HG02943 (cell line): ENCODE data around the gene HOXC9.

Experiments
- ATAC-seq: cut with Tn5 transposase; IDR thresholded peaks from one replicate; pipeline ENCODE4 v1.9.1; 2021; ENCODE audit warnings: mild to moderate bottlenecking, low read depth, moderate library complexity; ENCODE audit not compliant: unreplicated experiment

Gene HOXC9

DNA sequence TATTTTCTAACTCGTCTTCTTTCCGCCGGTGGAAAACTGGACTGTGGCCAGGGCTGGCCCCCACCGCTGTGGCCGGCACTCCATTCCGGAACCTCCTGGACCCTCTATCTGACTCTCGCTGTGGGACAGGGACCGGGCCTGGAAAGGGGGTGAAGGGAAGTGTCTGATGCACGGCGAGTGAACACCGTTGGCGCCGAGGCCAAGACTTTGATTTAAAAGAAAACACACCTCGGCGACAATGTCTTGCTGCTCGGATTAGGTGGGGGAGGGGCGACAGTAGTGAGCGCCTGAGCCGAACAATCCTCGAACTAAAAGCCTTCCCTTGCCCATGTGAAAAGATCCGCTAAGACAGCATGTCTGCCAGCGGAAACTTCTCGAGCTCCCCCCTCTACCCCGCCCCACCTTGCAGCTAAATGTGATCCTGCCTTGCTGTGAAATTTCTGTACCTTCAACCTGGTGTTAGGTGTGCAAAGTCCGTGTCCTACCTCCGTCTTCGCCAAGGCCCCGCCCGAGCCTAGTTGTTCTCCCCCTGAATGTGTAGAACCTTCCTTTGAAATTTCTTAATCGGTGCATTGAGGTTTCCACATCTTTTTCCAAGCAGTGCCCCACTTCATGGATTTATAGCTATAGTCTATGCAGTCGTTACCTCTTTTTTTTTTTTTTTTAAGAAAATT, 24.3 kb upstream of the HOXC9 start:
- no peak for ATAC-seq

DNA sequence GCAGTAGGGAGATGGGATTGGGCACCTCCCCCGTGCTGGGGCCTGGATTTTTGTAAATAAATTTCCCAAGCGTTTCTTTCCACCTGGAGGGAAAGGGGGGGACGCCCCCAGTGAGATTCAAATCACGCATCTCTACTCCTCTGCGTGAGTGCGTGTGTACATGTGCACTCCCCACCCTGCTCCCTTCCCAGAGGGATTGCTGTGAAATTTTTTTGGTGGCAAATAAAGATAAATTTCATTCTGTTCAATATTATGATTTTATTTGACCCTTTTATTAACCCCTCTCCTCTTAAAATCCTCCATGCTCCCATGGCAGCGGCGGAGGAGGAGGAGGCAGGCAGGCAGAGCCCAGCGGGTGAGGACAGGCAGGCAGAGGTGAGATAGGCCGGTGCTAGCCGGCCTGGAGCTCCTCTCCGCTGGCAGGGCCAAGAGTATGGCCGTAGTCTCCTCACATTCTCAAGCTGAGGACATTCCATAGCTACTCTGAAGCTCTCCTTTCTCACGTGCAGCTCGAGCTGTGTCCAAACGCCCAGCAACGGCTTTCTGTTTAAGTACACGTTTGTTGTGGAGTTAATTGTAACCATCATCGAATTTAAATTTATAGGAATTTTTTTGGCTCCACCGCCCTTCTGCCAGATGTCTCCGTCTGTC, 23.7 kb upstream of the HOXC9 start:
- ATAC-seq: no peak

DNA sequence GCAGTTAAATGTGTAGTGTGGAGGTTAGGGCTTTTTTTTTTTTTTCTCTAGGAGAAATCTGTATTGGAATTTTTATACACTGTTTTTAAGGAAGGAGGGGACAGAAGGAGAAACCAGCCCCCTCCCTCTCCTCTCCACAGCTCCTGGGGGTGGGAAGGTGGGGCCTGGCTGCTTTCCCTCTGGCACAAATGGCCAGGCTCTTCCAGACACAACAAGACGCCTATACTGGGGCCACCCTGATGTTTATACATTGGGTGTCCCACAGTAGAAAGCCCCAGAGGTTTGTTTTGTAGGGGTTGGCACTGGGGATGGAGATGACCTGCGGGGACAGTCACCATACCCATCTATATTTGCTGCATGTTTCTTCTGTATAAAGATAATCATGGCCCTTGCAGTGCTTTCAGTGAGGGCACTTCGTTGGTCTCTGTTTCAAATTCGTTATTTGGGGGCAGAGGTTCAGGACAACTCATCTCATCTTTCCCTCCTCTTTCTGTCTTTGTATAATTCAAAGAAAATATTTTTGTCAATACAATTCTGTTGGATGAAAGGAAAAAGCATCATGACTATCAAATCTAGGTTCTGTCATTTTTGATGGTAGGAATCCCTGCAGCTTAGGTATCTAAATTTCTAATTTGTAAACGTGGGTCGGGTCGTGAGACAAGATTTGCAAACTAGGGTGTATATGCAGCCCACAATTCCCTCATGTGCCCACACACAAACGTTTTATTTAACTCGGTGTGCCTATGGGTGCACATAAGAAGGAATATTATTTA, 23.0 kb upstream of the HOXC9 start:
- ATAC-seq: no peak

DNA sequence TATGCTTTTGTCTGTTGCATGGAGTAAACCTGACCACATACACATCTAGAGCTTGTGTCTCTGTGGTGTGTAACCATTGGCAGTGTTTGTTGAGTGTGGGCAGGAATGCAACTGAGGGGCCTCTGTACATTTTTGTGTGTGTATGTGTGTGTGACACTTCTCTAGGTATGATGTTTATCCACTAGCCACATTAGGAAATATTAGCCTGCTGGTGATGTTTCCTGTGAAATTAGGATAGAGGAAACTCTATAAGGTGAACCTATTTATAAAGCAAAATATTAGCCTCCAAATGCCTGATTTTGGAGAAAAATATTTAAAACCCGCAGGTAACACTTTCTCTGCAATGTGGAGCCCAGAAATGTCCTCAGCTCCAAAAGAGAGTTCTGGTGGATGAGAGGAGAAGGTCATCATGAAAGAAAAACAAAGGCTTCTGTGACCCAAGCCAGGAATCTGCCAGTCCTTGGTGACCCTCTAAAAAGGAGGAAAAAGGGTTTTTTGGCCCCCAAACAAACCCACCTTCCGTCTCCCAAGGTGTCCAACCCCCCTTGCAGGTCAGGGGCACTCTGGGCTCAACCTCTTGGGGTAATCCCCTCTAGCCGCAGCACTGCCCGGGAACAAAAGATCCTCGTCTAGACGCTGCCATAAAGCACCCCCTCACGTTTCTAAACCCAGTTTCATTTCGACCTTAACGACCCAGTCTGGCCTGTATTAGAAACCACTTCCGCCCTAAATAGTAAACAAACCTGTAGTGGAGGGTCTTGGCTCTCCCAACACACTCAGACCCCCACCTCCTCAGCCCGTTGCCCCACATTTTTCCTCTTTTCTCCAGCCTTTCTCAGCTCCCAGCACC, 22.1 kb upstream of the HOXC9 start:
- ATAC-seq: no peak

DNA sequence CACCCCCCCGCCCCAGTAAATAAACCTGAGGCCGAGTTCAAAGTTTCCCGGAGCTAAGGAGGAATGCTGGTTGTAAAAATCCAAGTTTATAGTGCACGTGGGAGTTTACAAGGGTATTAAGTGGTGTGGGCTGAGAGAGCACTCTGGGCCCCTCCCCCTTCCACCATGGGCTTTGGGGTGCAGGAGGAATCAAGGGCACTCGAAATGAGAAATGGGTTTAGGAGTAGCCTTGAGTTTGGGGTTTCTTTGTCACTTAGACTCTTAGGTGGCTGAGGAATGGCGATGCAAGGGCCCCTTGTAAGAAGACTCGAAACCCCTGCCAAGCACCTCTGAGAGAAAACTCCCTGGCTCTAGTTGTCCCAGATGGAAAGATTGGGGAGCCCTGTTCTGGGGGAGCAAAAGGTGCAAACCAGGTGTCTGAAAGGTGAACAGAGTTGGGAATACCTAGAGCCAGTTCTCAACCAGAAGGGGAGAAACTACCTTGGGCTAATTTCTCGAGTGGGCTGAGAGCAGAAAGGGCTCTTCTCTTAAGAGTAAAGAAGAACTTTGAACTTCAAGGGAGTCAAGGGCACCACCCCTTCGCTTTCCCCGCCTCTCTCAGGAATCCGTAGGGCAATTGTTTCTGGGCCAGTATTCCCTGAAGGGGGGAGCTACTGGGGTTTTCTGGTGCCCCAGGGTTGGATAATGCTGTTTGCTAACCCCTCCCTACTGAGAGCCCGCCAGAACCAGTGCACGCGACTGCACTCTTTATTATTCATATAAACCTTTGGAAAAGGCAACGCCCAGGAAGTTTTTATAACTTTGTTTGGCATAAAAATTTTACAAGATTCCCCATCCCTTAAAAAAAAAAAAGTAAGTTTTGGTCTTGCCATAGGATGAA, 21.2 kb upstream of the HOXC9 start:
- ATAC-seq: no peak

DNA sequence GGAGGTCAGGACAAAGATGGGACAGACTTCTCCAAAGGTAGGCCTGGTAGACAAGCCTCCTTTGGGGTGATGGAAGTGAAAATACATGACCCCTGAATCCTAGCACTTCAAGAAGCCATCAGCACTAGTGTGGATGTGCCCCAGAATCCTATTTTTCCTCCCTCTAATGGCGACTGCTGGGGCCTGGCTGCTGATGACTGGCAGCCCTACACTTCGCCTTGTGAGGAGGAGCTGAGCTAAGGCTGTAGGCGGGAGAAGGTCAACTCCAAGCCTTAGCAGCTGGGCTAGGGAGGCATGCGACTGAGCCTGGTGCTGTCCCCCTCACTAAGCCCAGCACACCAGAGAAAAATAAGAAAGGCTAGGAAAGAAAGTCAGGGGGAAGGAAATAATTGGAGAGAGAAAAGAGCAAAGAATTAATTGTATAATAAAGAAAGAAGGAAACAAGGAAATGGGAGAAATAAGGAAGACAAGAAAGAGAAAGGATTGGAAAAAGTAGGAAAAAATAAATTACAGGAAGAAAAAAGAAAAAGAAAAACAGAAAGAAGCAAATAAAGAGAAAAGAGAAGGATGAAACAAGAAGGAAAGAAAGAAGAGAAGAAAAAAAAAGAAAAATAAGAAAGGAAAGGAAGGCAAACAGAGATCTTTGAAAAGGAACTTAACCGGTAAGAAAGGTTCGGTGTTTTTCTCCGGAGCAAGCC, 19.7 kb upstream of the HOXC9 start:
- no peak for ATAC-seq

DNA sequence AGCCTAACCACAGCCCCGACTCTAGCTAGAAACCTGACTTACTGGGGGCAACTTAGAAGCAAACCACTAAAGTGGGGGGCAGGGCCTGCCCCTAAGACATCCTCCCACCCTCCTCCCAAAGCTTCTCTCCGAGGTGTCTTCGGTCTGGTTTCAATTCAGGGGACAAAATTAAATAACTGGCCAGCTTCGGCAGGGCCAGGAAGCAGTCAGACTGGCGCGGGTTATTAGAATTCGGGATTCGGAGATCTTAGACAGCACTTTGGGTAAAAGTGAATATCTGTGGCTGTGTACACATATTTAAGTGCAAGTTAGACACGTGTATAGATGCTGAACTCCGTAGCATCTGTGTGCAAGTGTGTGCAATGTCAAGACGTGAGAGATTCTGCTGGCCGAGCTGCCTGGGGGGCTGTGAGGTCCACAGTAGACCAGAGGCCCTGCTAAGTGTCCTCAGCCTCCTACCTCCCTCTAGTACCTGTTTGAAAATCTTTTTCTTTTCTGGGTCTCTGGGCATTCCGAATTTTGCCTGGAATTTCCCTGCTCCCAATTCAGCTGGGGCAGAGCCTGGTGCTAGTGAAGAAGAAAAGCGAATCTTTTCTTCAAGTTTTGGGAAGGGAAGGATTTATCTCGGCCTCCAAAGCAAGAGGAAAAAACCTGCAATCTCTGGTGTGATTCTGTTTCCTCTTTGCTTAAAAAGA, 19.0 kb upstream of the HOXC9 start:
- no peak for ATAC-seq

DNA sequence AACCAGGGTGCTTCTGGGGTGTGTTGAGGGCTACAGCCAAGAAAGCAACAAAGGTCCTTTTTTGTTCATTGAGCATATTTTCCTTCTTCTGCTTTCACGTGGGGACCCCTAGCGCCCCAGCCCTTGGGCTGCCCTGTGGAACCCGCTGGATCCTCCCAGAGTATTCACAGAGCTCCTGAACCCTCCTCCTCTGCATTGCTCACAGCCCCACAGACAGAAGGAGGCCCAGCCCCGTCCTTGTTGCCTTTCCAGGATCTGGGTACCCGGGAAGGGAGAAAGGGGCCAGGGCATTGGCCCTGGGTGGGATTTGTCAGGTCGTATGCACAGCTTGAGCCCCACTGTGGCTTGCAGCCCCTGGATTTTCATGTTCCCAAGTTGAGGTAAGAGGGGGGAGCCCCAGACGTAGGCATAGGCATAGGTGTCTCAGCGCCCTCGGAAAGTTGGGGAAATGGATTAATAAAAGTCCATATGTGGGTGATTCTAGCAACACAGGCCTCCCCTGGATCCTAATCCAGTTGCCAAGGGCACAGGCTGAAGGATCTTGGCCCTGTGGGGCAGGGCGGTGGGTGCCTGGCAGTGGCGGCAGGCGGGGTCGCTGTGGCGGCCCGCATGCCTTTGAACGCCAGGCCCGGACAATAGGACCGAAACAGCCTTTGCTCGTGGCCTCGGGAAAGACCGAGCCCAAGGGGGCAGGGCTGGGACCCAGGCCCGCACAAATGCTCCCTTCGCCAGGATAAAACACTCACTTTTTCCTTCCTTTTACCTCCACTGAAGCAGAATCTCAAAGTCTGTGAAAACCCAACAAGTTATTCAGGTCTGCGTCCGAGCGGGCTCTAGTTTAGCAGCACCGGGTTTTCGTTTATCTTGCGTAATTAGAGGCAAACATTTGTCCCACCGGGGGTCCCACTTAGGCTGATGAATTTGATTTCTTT, 18.1 kb upstream of the HOXC9 start:
- ATAC-seq: no peak

DNA sequence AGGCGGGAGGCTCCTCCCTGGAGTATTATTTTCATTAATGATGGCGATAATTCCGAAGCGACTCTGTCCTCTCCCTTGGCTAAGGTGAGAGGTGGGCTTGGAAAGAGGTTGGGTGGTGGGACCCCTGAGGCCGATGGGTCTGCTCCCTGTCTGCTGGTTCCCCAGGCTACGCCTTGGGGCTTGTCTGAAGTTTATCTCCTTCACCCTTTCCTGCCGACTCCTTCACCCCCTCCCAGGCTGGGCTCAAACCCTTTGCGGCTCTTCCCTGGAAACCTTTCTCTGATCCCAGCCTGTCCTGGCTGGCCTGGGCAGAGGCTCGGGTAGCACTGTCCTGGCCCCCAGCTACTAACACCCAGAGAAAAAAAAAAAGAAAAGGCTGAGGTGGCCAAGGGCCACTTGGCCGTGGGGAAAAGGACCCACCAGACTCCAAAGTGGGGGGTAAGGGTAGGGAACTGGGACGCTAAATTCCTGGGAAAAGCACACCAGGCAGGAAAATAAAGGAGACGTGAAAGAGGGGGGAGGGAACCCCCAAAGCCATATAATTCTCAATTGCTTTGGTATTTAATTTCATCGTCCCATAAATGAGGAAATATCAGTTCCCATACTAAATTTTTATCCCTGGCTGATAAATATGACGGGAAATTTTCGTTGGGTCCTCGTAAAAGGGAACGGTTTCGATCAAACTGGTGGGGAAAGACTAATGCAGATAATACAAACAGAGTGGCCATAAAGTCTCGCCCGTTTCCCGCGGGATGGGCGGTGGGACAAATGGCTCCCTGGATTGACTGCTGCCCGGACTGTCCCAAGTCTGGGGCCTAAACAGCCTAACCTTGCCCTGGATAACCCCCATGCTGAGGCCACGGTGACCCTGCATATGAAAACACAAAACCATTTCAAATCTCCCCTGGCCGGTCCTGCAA, 17.1 kb upstream of the HOXC9 start:
- ATAC-seq: no peak

DNA sequence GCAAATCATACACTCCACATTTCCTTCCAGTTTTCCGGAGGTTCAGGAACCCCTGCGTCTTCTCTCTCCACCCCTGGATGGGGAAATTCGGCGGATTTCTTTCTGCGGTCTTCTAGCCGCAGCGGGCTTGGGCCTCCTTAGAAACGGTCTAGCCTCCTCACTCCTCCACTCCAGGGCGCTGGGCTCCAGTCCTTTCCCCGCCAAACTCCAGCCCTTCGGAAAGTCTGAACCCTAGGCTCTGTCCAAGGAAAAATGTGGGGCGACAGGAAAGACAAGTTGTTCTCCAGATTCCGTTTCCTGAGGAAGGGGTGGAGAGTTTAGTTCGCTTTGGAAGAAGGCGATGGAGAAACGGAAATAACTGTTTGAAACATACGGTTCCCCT, 16.4 kb upstream of the HOXC9 start:
- ATAC-seq: no peak

DNA sequence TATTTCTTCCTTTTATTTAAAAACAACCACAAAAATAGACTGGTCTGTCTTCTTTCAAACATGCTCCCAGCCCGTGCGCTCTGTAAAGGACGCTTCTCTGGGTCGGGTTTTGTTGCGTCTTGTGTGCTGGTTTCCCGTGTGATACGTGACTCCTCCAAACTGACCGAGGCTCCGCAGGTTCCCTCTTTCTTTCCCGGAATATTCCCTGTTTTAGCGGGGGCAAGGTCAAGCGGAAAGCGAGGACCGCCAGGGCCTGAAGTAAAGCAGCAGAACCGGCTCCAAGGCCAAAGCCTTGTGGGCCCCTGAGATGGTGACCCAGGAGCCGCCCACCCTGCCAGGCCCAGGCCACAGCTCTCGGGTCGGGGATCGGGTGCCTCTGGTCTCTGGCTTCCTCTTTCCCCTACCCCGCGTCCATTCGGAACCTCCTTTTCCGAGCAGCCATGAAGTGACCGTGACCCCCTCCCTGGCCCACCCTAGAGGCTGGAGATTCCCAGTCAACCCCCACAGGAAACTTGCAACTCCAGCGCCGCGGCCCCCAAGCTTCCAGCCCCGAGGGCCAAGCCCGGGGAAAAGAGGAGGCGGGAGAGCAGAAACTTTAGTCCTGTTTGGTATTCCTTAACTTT, 15.9 kb upstream of the HOXC9 start:
- no peak for ATAC-seq

DNA sequence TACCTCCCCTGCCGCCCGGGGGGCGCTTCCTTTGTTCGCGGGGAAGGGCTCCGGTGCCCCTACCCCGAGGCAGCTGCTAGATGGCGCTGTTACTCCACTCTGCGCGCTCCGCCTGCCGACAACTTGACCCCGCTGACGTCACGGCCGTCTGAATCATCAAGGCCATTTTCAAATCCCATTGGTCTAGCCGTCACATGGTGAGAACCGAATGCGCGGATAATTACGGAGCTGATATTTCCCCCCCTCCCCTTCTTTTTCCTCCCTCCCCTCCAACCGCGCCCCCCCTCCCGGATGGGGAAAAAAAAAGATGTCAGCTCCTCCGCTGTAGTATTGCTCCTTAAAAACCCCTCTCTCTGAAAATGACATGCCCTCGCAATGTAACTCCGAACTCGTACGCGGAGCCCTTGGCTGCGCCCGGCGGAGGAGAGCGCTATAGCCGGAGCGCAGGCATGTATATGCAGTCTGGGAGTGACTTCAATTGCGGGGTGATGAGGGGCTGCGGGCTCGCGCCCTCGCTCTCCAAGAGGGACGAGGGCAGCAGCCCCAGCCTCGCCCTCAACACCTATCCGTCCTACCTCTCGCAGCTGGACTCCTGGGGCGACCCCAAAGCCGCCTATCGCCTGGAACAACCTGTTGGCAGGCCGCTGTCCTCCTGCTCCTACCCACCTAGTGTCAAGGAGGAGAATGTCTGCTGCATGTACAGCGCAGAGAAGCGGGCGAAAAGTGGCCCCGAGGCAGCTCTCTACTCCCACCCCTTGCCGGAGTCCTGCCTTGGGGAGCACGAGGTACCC, 14.9 kb upstream of the HOXC9 start, which contains the start of gene HOXC10:
TSS of gene HOXC10 (plus strand) at position 246 of the 791 bp plus-strand sequence. CDS start at position 360, 114 bp downstream.
- ATAC-seq: no peak

DNA sequence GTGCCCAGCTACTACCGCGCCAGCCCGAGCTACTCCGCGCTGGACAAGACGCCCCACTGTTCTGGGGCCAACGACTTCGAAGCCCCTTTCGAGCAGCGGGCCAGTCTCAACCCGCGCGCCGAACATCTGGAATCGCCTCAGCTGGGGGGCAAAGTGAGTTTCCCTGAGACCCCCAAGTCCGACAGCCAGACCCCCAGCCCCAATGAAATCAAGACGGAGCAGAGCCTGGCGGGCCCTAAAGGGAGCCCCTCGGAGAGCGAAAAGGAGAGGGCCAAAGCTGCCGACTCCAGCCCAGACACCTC, 14.3 kb upstream of the HOXC9 start:
- no peak for ATAC-seq

DNA sequence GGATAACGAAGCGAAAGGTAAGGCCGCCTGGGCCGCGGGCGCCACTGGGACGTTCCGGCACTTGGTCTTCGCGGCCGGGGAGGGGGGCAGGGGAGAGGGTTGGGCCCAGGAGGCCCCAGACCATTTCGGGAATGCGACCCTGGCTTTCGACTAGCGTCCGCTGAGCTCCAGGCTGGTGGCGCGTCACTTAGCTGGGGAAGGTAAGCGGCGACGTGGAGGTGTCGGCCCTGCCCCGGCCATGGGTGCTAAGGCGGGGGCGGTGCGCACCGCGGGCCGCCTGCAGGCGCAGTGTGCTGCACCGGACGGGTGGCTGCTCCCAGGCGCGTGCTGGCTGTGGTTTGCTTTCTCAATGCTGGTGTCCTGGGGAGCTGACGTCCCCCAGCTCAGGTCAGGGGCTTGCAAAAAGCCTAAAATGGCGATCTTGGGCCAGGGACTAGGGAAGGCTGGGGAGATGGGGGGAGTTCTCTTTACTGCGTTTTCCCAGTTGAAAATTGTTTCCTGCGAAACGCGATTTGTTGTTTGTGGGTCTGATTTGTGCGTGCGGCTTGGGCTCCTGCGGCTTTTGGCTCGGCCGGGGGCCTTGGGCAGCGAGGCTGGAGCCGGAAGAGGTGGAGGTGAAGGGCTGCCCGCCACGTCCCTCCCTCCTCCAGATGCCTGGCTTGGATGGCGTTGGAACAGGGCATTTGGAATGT, 13.8 kb upstream of the HOXC9 start:
- ATAC-seq: no peak
